GM03348 (cell line): ENCODE data around the gene TSPEAR.
"Not testable (repeated sequence)": the region's sequence is repeated elsewhere in the genome, so short reads cannot be mapped to it uniquely, and the experiment has no call there.

Experiments used
- DNase-seq: peaks from one replicate; pipeline ENCODE4 v3.0.0; 2012; ENCODE audit warnings: low spot score

TSPEAR gene

GRCh38 chr21:44702111-44702972, 9.0 kb downstream of the TSPEAR start:
- no peak for DNase-seq

- no peak for DNase-seq
These were observed 9.8 kb downstream of the TSPEAR start for GRCh38 chr21:44701541-44701940.

- DNase-seq, result no peak
These were observed 10.4 kb downstream of the TSPEAR start for GRCh38 chr21:44701023-44701400.

GRCh38 chr21:44700101-44701022, 11.0 kb downstream of the TSPEAR start:
- no peak for DNase-seq

- DNase-seq, result no peak
These were observed 11.8 kb downstream of the TSPEAR start for GRCh38 chr21:44699502-44700001.

GRCh38 chr21:44697811-44698734, 13.3 kb downstream of the TSPEAR start:
- DNase-seq, result no peak

- DNase-seq, result not testable (repeated sequence)
These were observed 14.1 kb downstream of the TSPEAR start, which contains the start of gene KRTAP10-12 for GRCh38 chr21:44697172-44697810. Gene KRTAP10-12 (plus strand): TSS chr21:44697172. CDS start chr21:44697202, 30 bp downstream.

- no peak for DNase-seq
These were observed 14.8 kb downstream of the TSPEAR start for GRCh38 chr21:44696572-44696971.

- DNase-seq, result no peak
These were observed 15.7 kb downstream of the TSPEAR start for GRCh38 chr21:44695641-44696040.

- DNase-seq, result no peak
These were observed 16.2 kb downstream of the TSPEAR start for GRCh38 chr21:44695184-44695583.

GRCh38 chr21:44694776-44695175, 16.6 kb downstream of the TSPEAR start:
- DNase-seq, result no peak

GRCh38 chr21:44692798-44693512, 18.4 kb downstream of the TSPEAR start:
- no peak for DNase-seq

GRCh38 chr21:44691686-44692085, 19.7 kb downstream of the TSPEAR start:
- DNase-seq, result no peak

GRCh38 chr21:44689740-44690139, 21.6 kb downstream of the TSPEAR start:
- not testable (repeated sequence) for DNase-seq

- no peak for DNase-seq
These were observed 23.7 kb downstream of the TSPEAR start for GRCh38 chr21:44687671-44688070.

GRCh38 chr21:44686843-44687561, 24.4 kb downstream of the TSPEAR start:
- DNase-seq, result no peak

- DNase-seq, result no peak
These were observed 25.2 kb downstream of the TSPEAR start for GRCh38 chr21:44686000-44686781.

GRCh38 chr21:44685050-44685449, 26.3 kb downstream of the TSPEAR start:
- not testable (repeated sequence) for DNase-seq

- DNase-seq, result no peak
These were observed 26.9 kb downstream of the TSPEAR start for GRCh38 chr21:44684483-44684882.
